ENCODE results near the gene SBNO2.

The SBNO2 gene

GRCh38 chr19:1153891-1154730 lies 20.0 kb downstream of the SBNO2 start:
- DNase-seq: no peak

DNA sequence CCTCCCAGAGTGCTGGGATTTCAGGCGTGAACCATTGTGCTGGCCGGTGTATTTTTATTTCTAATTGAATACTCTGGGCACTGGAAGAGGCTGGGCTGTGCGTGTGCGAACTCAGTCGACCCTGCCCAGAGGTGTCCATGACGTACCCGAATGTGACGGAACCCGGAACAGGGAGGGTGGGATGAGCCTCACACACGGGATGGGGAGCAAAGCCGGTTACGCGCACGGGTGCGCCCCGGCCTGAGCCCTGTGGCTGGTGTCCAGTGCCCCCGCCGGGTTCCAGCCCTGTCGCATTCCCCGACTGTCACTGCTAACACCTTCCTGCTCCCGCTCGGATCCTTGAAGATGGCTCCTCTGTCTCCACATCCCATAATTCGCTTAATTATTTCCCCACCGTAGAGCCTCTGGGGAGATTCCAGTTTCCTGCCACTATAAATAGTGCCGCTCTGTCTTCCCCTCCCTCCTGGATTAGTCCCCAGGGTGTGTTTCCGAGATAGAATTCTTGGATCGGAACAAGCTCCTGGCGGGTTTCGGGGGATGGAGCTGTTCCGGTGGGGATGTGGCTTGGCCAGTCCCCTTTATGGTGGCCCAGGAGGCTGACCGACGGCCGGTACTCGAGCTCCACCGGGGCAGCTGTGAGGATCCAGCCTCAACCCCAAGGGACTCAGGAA lies 22.0 kb downstream of the SBNO2 start:
- no peak for DNase-seq

- DNase-seq: no peak
Observed at GRCh38 chr19:1151037-1151724, 22.9 kb downstream of the SBNO2 start.

- no peak for DNase-seq
Observed at GRCh38 chr19:1150333-1151036, 23.6 kb downstream of the SBNO2 start.

- no peak for DNase-seq
Observed at GRCh38 chr19:1149259-1150045, 24.6 kb downstream of the SBNO2 start.

DNA sequence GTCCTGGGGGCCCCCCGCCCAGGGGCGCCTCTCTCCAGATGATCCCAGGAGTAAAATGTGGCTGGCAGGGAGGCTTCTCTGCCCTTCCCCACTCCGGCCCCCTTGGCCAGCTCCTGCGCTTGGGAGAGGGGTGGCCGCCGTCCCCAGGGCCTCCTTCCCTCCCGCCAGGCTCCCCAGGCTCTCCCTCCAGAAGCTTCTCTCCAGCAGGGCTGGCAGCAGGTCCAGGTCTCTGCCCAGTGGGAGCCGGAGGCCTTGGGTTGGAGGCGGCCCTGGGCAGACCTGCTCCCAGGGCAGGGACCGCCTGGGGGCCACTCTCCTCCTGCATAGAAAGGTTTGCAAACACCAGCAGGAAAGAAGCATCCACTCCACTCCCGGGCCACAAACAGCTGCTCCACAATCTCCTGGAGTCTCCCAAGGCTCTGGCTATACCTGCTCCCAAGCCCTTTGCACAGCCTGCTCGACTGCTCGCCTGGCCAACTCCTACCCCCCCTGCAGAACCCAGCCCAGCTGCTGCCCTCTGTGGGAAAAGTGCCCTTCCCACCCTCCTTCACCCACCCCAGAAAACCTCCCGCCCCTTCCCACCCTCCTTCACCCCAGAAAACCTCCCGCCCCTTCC lies 26.0 kb downstream of the SBNO2 start:
- no peak for DNase-seq

DNA sequence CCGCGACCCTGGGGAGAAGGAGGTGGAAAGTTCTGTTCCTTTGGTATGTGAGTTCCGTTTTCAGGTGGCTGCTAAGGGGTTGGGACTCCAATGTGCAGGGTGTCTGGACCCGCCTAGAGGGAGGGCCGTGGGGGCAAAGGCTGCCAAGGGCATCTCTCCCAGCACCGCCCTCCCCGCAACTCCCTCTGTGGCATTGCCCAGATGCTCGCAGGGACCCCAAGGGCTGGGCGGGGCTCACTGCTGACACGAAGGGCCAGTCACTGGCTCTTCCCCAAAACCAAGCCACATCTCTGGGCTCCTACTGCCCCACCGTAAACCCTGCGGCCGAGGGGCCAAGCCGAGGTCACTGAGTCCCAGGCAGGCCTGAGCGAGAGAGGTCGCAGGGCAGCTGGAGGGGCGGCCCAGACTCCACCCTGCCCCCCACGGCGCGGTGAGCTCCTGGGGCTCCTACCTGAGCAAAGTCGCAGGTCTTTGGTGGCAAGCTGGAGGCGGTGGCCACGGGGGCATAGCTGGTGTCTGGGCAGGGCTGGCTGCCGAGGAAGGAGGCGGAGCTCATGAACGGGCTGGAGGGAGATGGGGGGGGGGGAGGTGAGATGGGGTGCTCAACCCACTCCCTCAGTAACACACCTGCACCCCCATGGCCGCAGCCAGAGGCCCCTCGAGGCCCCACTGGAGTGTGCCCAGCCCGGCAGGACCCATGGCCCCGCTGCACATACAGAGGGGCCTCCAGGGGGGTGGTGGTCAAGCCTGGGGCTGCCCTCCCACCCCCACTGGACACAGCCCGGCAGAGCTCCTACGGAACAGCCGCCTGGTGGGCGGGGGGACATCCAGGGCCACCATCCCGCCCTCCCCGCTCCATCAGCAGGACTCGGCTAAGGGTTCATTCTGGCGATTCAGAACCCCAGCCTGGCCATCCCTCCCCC lies 26.9 kb downstream of the SBNO2 start:
- DNase-seq: no peak

GRCh38 chr19:1146412-1146699 lies 27.7 kb downstream of the SBNO2 start:
- DNase-seq: no peak

DNA sequence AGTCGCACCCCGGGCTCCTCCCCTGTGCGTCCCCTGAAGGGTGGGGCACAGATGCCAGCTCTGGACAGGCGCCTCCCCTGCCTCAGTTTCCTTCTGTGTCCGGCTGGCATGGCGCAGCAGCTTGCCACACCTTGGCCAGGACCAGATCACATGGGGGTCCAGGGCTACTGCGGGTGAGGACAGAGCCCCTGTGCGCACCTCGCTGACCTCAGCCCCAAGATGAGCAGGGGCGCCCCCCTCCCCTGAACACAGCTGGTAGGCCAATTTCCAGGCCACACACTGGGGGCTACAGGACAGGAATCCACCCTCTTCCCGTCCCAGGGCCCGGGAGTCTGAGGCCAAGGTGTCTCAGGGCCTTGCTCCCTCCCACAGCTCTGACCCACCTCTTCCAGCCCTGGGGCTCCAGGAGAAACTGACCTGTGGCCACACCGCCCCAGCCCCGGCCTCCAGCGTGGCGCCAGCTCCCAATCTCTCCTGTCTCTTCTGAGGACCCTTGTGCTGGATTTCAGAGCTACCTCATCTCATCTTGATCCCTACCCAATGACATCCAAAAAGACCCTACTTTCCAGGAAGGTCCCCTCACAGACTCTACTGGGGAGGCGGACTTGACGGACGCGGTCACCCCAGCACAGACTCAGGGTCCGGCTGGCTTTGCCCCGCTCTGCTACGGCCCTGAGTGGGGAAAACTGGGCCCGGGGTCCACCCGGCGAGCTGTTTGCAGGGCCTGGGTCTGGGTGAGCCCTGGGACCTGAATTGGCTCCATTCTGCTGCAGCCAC lies 28.2 kb downstream of the SBNO2 start:
- no peak for DNase-seq

- DNase-seq: no peak
Observed at GRCh38 chr19:1144741-1145140, 29.3 kb downstream of the SBNO2 start.

DNA sequence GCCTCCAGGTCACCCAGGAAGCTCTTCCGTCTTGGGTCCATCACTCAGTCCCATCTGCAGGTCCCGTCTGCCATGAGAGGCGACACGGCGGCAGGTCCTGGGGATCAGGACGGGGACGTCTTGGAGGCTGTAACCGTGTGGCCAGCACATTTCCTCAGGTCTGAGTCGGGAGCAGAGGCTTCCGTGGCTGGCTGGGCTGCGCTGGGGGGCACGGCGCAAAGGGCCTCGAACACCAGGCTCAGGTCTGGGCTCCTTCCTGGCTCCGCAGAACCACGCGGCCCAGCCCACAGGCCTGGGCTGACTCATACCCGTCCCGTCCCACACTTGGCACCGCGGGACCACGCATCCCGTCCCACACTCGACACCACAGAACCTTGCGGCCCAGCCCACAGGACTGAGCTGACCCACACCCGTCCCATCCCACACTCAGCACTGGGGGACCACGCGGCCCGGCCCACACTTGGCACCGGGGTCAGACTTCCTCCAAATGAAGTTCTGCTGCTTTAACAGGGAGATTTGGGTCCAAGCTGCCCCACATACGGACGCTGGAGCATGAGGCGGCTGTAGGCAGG lies 30.2 kb downstream of the SBNO2 start:
- DNase-seq: no peak

GRCh38 chr19:1141944-1142343 lies 32.1 kb downstream of the SBNO2 start:
- no peak for DNase-seq

DNA sequence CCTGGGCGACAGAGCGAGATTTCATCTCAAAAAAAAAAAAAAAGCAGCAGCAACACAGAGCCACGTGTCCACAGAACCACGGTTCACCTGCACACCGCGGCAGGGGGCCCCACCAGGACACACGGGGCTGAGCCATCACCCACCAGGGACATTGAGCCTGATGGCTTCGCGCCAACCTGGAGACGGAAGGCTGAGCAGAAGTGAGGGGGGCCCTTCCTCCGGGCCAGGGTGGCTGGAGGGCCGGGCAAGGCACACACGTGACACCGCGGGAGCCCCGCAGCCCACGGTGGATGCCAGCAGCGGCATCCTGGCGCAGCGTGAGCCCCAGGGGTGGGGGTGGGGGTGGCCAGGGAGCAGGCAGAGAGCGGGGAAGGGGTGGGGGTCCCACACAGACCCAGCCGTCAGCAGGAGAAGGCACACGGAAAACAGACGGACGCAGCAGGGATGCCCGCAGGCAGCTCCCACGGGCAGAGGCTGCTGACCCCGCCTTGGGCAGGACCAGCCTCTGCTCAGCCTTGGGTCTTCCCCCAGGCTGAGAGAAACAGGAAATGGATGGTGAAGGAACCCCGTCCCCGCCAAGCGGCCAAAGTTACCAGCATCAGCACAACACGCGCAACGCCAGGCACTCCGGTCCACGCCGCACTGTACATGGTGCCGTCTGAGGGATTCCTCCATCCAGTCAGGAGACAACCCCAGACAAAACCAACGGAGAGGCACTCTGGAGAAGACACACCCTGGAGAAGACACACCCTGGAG lies 33.6 kb downstream of the SBNO2 start:
- DNase-seq: no peak

DNA sequence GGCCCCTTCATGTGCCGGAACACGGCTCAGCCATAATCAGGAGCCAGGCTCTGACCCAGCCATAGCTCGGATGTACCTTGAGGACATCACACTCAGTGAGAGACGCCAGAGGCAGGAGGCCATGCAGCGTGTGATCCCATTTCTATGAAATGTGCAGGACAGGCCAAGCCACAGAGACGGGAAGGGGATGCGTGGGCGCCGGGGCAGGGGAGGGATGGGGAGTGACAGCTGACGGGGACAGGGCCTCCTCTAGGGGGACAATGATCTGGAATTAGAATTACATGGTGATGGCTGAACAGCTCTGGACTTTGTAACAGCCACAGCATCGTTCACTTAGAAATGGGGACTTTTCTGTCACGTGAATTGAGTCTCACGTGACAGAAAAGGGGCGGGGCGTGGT lies 34.9 kb downstream of the SBNO2 start:
- no peak for DNase-seq

DNA sequence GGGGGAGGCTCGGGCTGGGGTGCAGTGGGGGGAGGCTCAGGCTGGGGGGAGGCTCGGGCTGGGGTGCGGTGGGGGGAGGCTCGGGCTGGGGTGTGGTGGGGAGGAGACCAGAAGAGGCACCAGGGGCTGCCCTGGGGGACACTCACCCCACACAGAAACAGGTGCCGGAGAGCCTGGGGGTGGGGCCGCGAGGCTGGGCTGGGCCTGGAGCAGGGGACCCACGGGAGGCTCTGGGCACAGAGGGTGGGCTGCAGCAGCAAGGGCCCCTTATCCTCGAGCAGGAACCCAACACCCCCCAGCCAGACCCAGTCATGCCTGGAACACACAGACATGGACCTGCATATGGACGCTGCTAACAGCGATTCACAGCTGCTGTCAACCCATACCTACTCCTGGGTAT lies 35.9 kb downstream of the SBNO2 start:
- no peak for DNase-seq

DNA sequence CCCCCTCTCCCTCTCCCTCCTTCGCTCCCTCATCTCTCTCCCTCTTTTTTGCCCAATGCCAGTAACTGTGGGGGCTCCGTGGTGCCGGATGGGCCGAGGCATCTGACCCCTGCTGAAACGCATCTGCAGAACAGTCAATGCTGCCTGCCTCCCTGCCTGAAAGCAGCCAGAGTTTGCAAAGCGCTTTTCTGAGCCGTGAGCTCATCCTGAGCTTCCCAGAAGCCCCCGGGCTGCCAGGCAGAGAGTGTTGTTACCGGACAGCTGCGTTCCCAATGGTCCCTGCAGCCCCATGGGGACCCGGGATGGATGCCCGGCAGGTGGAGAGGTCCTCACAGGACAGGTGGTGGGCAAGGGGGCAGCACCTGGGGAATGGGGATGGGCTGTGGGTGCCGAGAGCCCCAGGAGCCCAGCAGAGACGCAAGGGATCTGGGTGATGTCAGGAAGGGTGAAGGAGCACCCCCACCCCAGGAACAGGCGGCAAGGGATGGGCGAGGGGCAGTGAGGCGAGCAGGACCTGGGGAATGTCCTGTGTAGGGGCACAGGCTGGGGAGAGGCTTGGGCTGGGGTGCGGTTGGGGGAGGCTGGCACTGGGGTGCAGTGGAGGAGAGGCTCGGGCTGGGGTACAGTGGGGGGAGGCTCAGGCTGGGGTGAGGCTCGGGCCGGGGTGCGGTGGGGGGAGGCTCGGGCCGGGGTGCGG lies 37.3 kb downstream of the SBNO2 start:
- DNase-seq: no peak

DNA sequence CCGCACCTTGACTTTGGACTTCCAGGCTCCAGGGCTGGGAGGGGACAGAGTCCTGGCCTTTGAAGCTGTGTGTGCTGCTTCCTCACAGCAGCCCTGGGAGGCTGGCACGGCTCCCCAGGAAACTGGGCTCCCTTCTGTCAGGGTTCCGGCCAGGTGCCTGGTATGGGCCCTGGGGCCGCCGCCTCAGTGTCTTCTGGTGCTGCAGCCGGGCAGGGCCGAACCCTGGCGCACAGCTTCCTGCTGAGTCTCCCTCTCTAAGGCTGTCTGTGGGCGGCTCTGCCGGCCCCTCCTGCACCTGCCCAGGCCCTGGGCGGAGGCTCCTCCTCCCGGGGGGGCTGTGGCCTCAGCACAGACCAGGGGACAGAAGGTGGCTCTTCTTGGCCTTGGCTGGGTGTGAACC lies 37.9 kb downstream of the SBNO2 start:
- no peak for DNase-seq

DNA sequence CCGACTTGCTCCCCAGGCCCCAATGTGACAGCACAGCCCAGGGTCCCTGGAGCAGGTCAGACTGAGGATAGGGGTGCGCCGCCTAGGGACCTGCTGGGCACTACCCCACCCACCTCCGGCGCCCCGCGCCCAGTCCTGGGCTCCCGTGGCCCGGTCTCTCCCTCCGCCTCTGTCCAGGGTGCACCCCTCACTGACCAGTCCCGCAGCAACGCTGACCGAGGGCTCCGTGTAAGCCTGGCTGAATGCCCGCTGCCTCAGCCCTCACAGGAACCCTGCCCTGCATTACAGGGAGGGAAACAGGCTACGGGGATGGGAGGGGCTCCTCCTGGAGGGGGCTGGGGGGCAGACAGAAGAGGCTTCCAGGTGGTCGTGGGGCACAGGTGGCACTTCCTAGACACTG lies 38.6 kb downstream of the SBNO2 start:
- DNase-seq: no peak

DNA sequence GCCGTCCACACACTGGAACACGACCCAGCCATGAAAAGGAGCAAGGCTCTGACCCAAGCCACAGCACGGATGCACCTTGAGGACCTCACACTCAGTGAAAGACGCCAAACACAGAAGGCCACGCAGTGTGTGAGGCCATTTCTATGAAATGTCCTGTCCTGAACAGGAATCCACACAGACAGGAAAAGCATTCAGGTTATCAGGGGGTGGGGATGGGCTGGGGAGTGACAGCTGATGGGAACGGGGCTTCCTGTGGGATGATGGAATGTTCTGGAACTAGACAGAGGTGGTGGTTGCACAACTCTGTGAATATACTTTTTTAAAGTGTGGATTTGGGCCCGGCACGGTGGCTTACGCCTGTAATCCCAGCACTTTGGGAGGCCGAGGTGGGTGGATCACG lies 39.6 kb downstream of the SBNO2 start:
- no peak for DNase-seq
